Neural crest cell (in vitro differentiated cells): ENCODE data around the gene KIAA0753. TPM values are rescaled to one million over a fixed set of nuclear protein-coding genes. Genes with fewer than 3 reads are reported as not detected.
A peak's percentile ranks its signal among the peaks of the same experiment; 100 is the strongest.

Experiments used
- DNase-seq: peaks from one replicate; pipeline ENCODE4 v3.0.0; 2021; ENCODE audit warnings: low read depth, mixed read lengths, low spot score
- H3K27ac Mint-ChIP-seq: one replicate; pipeline ENCODE4 v1.8.0; 2021; ENCODE audit warnings: mild to moderate bottlenecking, mixed read lengths; ENCODE audit not compliant: unreplicated experiment
- H3K27me3 Mint-ChIP-seq: 2 replicates; pipeline ENCODE4 v1.8.0; 2021; ENCODE audit warnings: low read depth, mild to moderate bottlenecking, mixed read lengths
- H3K36me3 Mint-ChIP-seq: 2 replicates; pipeline ENCODE4 v1.8.0; 2021; ENCODE audit warnings: low read depth, mild to moderate bottlenecking, mixed read lengths
- H3K4me1 Mint-ChIP-seq: 2 replicates; pipeline ENCODE4 v1.8.0; 2021; ENCODE audit warnings: mixed read lengths
- H3K4me3 Mint-ChIP-seq: one replicate; pipeline ENCODE4 v1.8.0; 2021; ENCODE audit warnings: mild to moderate bottlenecking, mixed read lengths
- H3K9me3 Mint-ChIP-seq: 2 replicates; pipeline ENCODE4 v1.8.0; 2021; ENCODE audit warnings: mixed read lengths
- CTCF ChIP-seq: fragments of 200-600 bp; sonication (generic); conservative IDR thresholded peaks from 2 replicates; pipeline ENCODE4 v1.5.0; 2021; ENCODE audit warnings: antibody characterized with exemption, mild to moderate bottlenecking
- total RNA-seq: library from RNA; stranded (reverse); gene quantifications from 2 replicates; pipeline ENCODE4 v1.2.1, GENCODE V29; 2021

Gene KIAA0753
- total RNA-seq, 1 donor from 2014 or later = 44.1 TPM

- peaks cover 30% of the 10 kb centered on the region for H3K4me1 Mint-ChIP-seq
- no peak for TF ChIP-seq CTCF
- no peak overlapping the region for H3K27ac Mint-ChIP-seq
- H3K4me3 Mint-ChIP-seq = peak overlapping the region; percentile 98
- H3K9me3 Mint-ChIP-seq = no peaks in the 10 kb centered on the region
- H3K27me3 Mint-ChIP-seq = no peaks in the 10 kb centered on the region
- no peak for DNase-seq
- peaks cover 3% of the 10 kb centered on the region for H3K36me3 Mint-ChIP-seq
Observed at GRCh38 chr17:6642592-6642991, 2.1 kb upstream of the KIAA0753 start.

- TF ChIP-seq CTCF = no peak
- Mint-ChIP-seq H3K4me3 (peak overlapping the region; percentile 98), H3K4me1 (peaks cover 30% of the 10 kb centered on the region), H3K27me3 (no peaks in the 10 kb centered on the region), H3K9me3 (no peaks in the 10 kb centered on the region), H3K27ac (peak overlapping the region; percentile 96), H3K36me3 (no peaks in the 10 kb centered on the region)
- DNase-seq = no peak
Observed at GRCh38 chr17:6641247-6641863, 844 bp upstream of the KIAA0753 start.

- Mint-ChIP-seq H3K36me3 (peaks cover 2% of the 10 kb centered on the region), H3K27me3 (no peaks in the 10 kb centered on the region), H3K4me3 (peak overlapping the region; percentile 98), H3K9me3 (no peaks in the 10 kb centered on the region), H3K27ac (peak overlapping the region; percentile 100), H3K4me1 (peaks cover 30% of the 10 kb centered on the region)
- peak; percentile 49 for DNase-seq
- no peak for TF ChIP-seq CTCF
Observed at GRCh38 chr17:6639586-6640535, 650 bp downstream of the KIAA0753 start.

GRCh38 chr17:6639014-6639585 lies 1.4 kb downstream of the KIAA0753 start:
- DNase-seq = no peak
- no peaks in the 10 kb centered on the region for H3K9me3 Mint-ChIP-seq
- H3K27ac Mint-ChIP-seq = peak overlapping the region; percentile 95
- peaks cover 30% of the 10 kb centered on the region for H3K4me1 Mint-ChIP-seq
- TF ChIP-seq CTCF = no peak
- peak overlapping the region; percentile 98 for H3K4me3 Mint-ChIP-seq
- H3K36me3 Mint-ChIP-seq = peaks cover 7% of the 10 kb centered on the region
- no peaks in the 10 kb centered on the region for H3K27me3 Mint-ChIP-seq

GRCh38 chr17:6638046-6638908 lies 2.2 kb downstream of the KIAA0753 start:
- Mint-ChIP-seq H3K9me3 (no peaks in the 10 kb centered on the region), H3K36me3 (peaks cover 13% of the 10 kb centered on the region), H3K27ac (peak overlapping the region; percentile 35), H3K27me3 (no peaks in the 10 kb centered on the region), H3K4me1 (peaks cover 30% of the 10 kb centered on the region), H3K4me3 (peak overlapping the region; percentile 98)
- no peak for DNase-seq
- TF ChIP-seq CTCF = no peak
